GM12878 (cell line): ENCODE results near the gene ZNF629. TPM values are rescaled to one million over a fixed set of nuclear protein-coding genes. Genes with fewer than 3 reads are reported as not detected.

Source experiments
- ATAC-seq: fragments of 200-7000 bp; cut with Tn5 transposase; 3 replicates; pipeline ENCODE4 v1.9.1; 2020; ENCODE audit warnings: mild to moderate bottlenecking, moderate library complexity
- BruUV-seq: library from RNA; stranded (reverse); fragments of 400-500 nt; replicated peaks from 2 replicates; lab custom pipeline; 2021; lab: Mats Ljungman, UMichigan
- CTCF ChIA-PET: fragments of 300-600 bp; sonication (Branson Sonifier 250); formaldehyde crosslinking; extraction: SDS; loops from one replicate; lab custom pipeline; 2021; ENCODE audit warnings: inconsistent platforms; lab: Yijun Ruan, JAX
- POLR2A ChIA-PET: fragments of 350-600 bp; formaldehyde crosslinking; extraction: SDS; loops from one replicate; lab custom pipeline; 2021; ENCODE audit warnings: inconsistent platforms; lab: Charles Lee
- RAD21 ChIA-PET: fragments of 300-600 bp; sonication (Branson Sonifier 250); formaldehyde crosslinking; loops from one replicate; lab custom pipeline; 2023; ENCODE audit warnings: antibody characterized with exemption; ENCODE audit not compliant: unreplicated experiment; lab: Charles Lee
- SMC1A ChIA-PET: fragments of 300-600 bp; sonication (Branson Sonifier 250); formaldehyde crosslinking; loops from one replicate; lab custom pipeline; 2023; ENCODE audit not compliant: unreplicated experiment, uncharacterized antibody; lab: Charles Lee
- DNase-seq: peaks from one replicate; pipeline ENCODE4 v3.0.0-alpha.2; 2011; ENCODE audit warnings: low read depth, low spot score
- FAIRE-seq: peaks from 3 replicates; lab custom pipeline; 2011; peaks lifted over from hg19 to GRCh38; lab: Jason Lieb, UNC
- H2AFZ ChIP-seq: 2 replicates; pipeline ENCODE4 v1.6.0; 2011; ENCODE audit warnings: low read depth, low read length, control low read depth; ENCODE audit not compliant: control insufficient read depth
- H3K27ac ChIP-seq: 2 replicates; pipeline ENCODE4 v1.5.1; 2011; ENCODE audit warnings: control low read depth; ENCODE audit not compliant: control insufficient read depth, insufficient read depth
- H3K27me3 ChIP-seq, 2 experiments: replicated peaks in 1 of 2; 2 replicates each; pipeline versions ENCODE4 v1.6.0 to v1.6.1; 2011; ENCODE audit warnings: low read length in 1 of 2; ENCODE audit not compliant: control insufficient read depth in 2 of 2, insufficient read depth in 2 of 2
- H3K36me3 ChIP-seq, 2 experiments: 2 replicates each; pipeline ENCODE4 v1.5.1; 2011; ENCODE audit warnings: low read length in 1 of 2; ENCODE audit not compliant: control insufficient read depth in 2 of 2, insufficient read depth in 2 of 2
- H3K4me1 ChIP-seq: 2 replicates; pipeline ENCODE4 v1.6.1; 2011; ENCODE audit warnings: mild to moderate bottlenecking, low read length, moderate library complexity, mixed read lengths; ENCODE audit not compliant: control insufficient read depth, insufficient read depth
- H3K4me2 ChIP-seq: 2 replicates; pipeline ENCODE4 v1.6.0; 2011; ENCODE audit warnings: control low read depth; ENCODE audit not compliant: control insufficient read depth, insufficient read depth
- H3K4me3 ChIP-seq: fragments of 200-600 bp; sonication (generic); 2 replicates; pipeline ENCODE4 v1.5.1; 2016
- H3K79me2 ChIP-seq: 2 replicates; pipeline ENCODE4 v1.6.0; 2011; ENCODE audit warnings: low read length; ENCODE audit not compliant: control insufficient read depth, insufficient read depth
- H3K9ac ChIP-seq: 2 replicates; pipeline ENCODE4 v1.8.0; 2011; ENCODE audit warnings: low read length, control low read depth, mixed read lengths; ENCODE audit not compliant: control insufficient read depth, insufficient read depth
- H3K9me3 ChIP-seq: replicated peaks from 3 replicates; pipeline ENCODE4 v1.5.1; 2011; ENCODE audit warnings: mild to moderate bottlenecking, low read length; ENCODE audit not compliant: control insufficient read depth, insufficient read depth
- H4K20me1 ChIP-seq: 2 replicates; pipeline ENCODE4 v1.6.0; 2011; ENCODE audit not compliant: control insufficient read depth, insufficient read depth
- BCL11A ChIP-seq: IDR thresholded peaks from 2 replicates; pipeline ENCODE4 v1.6.1; 2011; ENCODE audit warnings: low read depth, low read length
- IKZF2 ChIP-seq, 2 experiments: fragments of 450-650 bp; IDR thresholded peaks; 2 replicates each; pipeline ENCODE4 v1.6.1; 2017; ENCODE audit warnings: mild to moderate bottlenecking in 2 of 2, moderate library complexity in 2 of 2
- POLR2AphosphoS5 ChIP-seq: IDR thresholded peaks from 2 replicates; pipeline ENCODE4 v1.6.1; 2011; ENCODE audit warnings: mild to moderate bottlenecking, low read length, inconsistent platforms
- WGBS: methylation state at CpG from one replicate; pipeline ENCODE4 v1.1.6; 2016; ENCODE audit warnings: low lambda C conversion rate; ENCODE audit not compliant: insufficient replicate concordance, insufficient coverage; ENCODE audit errors: missing lambda C conversion rate; 5-methylcytosine and 5-hydroxymethylcytosine counted together
- in situ Hi-C: fragments of 300-500 bp; cut with MboI; formaldehyde crosslinking; loops from 9 replicates; pipeline ENCODE4 v1.14.3; 2018; ENCODE audit warnings: mixed read lengths
- intact Hi-C: fragments of 100-400 bp; cut with micrococcal nuclease; formaldehyde crosslinking; loops from one replicate; pipeline ENCODE4 v1.14.2; 2022; ENCODE audit not compliant: unreplicated experiment
- polyA plus RNA-seq, 11 experiments: library from polyadenylated mRNA; depleted of rRNA in 4 of 11; unstranded in 6 of 11; stranded (reverse) in 5 of 11; fragments of >200 nt; fragmentation: Nextera tagmentation in 4 of 11; fragmentation: Illumina TruSeq in 1 of 11; extraction: Ambion mirVana in 4 of 11; extraction: Trizol in 1 of 11; gene quantifications; 1 replicate in 1 of 11; 2 replicates in 10 of 11; pipeline versions ENCODE4 v1.2.1 to v1.2.3, GENCODE V29; 2011 to 2016; ENCODE audit warnings: inconsistent platforms in 2 of 11, missing spikeins in 2 of 11, low read depth in 1 of 11
- total RNA-seq, 4 experiments: library from RNA; depleted of rRNA in 3 of 4; stranded (reverse); fragments of >200 nt in 3 of 4; fragmentation: Illumina TruSeq in 1 of 4; extraction: Trizol in 1 of 4; gene quantifications; 2 replicates each; pipeline versions ENCODE4 v1.2.1 to v1.2.3, GENCODE V29; 2013 to 2021
- TF ChIP-seq, protein P1 (sequence below): fragments of 150-350 bp; IDR thresholded peaks from 2 replicates; pipeline ENCODE4 v1.6.1; 2014; ENCODE audit warnings: mild to moderate bottlenecking, low read depth, low read length
- TF ChIP-seq, protein P2 (sequence below): IDR thresholded peaks from 2 replicates; pipeline ENCODE4 v1.6.1; 2012; ENCODE audit warnings: improper control_type of control experiment, low read depth, low read length; ENCODE audit not compliant: insufficient replicate concordance

The ZNF629 gene
- total and polyA plus RNA-seq, 10 of the 15 experiments (the other 5 are each of a cell fraction or from before 2014, with no cell fraction given): 0.02 to 0.69 (median 0.40) TPM

DNA sequence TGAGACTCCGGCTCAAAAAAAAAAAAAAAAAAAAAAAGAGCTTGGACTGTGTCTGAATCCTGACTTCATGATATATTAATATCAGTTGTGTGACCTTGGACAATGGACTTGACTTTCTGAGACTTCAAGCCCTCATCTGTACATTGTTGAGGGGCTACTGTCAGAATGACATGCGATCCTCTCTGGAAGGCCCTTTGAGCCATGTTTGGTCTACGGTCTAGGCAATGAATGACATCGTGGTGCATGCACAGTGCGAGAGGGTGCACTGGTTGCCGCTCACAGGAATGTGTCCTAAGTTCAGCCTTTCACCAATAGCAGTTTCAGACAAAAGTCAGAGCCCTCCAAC, 43.0 kb upstream of the ZNF629 start:
- FAIRE-seq: no peak
- Histone ChIP-seq H3K4me3 (no peak overlapping the region), H3K79me2 (no peaks in the 10 kb centered on the region), H3K9me3 (no peaks in the 10 kb centered on the region), H3K4me2 (no peak overlapping the region), H3K27me3 (no peaks in the 10 kb centered on the region; a peak in 1 of 4 replicates), H4K20me1 (no peaks in the 10 kb centered on the region), H3K27ac (no peak overlapping the region), H3K9ac (no peak overlapping the region), H3K4me1 (no peaks in the 10 kb centered on the region), H2AFZ (no peak overlapping the region), H3K36me3 (no peaks in the 10 kb centered on the region)
- 71% methylated on average over 5 of the region's 6 CpGs for WGBS
- RAD21 ChIA-PET: no interaction called here
- POLR2A ChIA-PET: interaction anchor here (0.6 to 0.8 kb wide), 2 partner anchors 21 to 124 kb away, joined by 3 to 5 read pairs; no protein-coding TSS in a partner anchor
- CTCF ChIA-PET: interaction anchor here (0.7 to 1.8 kb wide), 4 partner anchors 14 to 124 kb away, joined by 3 to 7 read pairs (median 4); no protein-coding TSS in a partner anchor
- no peak for ATAC-seq
- intact Hi-C loops (no loop called here), in situ Hi-C loops (no loop called here)
- no peak for TF ChIP-seq BCL11A
- no peak for TF ChIP-seq POLR2AphosphoS5
- TF ChIP-seq, protein P1, sequence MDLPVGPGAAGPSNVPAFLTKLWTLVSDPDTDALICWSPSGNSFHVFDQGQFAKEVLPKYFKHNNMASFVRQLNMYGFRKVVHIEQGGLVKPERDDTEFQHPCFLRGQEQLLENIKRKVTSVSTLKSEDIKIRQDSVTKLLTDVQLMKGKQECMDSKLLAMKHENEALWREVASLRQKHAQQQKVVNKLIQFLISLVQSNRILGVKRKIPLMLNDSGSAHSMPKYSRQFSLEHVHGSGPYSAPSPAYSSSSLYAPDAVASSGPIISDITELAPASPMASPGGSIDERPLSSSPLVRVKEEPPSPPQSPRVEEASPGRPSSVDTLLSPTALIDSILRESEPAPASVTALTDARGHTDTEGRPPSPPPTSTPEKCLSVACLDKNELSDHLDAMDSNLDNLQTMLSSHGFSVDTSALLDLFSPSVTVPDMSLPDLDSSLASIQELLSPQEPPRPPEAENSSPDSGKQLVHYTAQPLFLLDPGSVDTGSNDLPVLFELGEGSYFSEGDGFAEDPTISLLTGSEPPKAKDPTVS: no peak
- TF ChIP-seq, protein P2, sequence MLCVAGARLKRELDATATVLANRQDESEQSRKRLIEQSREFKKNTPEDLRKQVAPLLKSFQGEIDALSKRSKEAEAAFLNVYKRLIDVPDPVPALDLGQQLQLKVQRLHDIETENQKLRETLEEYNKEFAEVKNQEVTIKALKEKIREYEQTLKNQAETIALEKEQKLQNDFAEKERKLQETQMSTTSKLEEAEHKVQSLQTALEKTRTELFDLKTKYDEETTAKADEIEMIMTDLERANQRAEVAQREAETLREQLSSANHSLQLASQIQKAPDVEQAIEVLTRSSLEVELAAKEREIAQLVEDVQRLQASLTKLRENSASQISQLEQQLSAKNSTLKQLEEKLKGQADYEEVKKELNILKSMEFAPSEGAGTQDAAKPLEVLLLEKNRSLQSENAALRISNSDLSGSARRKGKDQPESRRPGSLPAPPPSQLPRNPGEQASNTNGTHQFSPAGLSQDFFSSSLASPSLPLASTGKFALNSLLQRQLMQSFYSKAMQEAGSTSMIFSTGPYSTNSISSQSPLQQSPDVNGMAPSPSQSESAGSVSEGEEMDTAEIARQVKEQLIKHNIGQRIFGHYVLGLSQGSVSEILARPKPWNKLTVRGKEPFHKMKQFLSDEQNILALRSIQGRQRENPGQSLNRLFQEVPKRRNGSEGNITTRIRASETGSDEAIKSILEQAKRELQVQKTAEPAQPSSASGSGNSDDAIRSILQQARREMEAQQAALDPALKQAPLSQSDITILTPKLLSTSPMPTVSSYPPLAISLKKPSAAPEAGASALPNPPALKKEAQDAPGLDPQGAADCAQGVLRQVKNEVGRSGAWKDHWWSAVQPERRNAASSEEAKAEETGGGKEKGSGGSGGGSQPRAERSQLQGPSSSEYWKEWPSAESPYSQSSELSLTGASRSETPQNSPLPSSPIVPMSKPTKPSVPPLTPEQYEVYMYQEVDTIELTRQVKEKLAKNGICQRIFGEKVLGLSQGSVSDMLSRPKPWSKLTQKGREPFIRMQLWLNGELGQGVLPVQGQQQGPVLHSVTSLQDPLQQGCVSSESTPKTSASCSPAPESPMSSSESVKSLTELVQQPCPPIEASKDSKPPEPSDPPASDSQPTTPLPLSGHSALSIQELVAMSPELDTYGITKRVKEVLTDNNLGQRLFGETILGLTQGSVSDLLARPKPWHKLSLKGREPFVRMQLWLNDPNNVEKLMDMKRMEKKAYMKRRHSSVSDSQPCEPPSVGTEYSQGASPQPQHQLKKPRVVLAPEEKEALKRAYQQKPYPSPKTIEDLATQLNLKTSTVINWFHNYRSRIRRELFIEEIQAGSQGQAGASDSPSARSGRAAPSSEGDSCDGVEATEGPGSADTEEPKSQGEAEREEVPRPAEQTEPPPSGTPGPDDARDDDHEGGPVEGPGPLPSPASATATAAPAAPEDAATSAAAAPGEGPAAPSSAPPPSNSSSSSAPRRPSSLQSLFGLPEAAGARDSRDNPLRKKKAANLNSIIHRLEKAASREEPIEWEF: no peak
- TF ChIP-seq IKZF2 (IDR thresholded peaks at IDR 0.05): no peak
- no peak for DNase-seq
- SMC1A ChIA-PET: no interaction called here
- BruUV-seq: no TSS peak
